Measurements from ENCODE around the gene MED16.
"Not testable (repeated sequence)": the region's sequence is repeated elsewhere in the genome, so short reads cannot be mapped to it uniquely, and the experiment has no call there.

The MED16 gene

GRCh38 chr19:879711-880438 is 13.1 kb downstream of the MED16 start:
- Histone ChIP-seq H3K4me2 (ENCODE audit: low read depth, low read length, poor library complexity, severe bottlenecking) (no peak overlapping the region), H2AFZ (ENCODE audit: low read depth, low read length, severe bottlenecking) (no peak overlapping the region), H3K27me3 (ENCODE audit: low read length) (no peaks in the 10 kb centered on the region), H3K9ac (ENCODE audit: low read length) (no peak overlapping the region), H3K27ac (ENCODE audit: low read depth, low read length) (no peak overlapping the region), H3F3A (ENCODE audit: insufficient read depth) (no peaks in the 10 kb centered on the region), H3K9me2 (replicated peaks; ENCODE audit: insufficient read depth, low read length) (no peaks in the 10 kb centered on the region), H4K20me1 (ENCODE audit: low read depth, low read length) (no peaks in the 10 kb centered on the region), H3K4me3 (ENCODE audit: insufficient read depth, low read length, poor library complexity, severe bottlenecking) (no peak overlapping the region), H3K79me2 (ENCODE audit: insufficient read depth, low read length) (no peaks in the 10 kb centered on the region), H3K36me3 (ENCODE audit: low read length) (no peaks in the 10 kb centered on the region), H3K9me3 (ENCODE audit: insufficient read depth, low read length) (no peaks in the 10 kb centered on the region)
- no peak for TF ChIP-seq EZH2phosphoT487 (conservative IDR thresholded peaks at IDR 0.05; ENCODE audit: low read length)
- TF ChIP-seq CTCF (IDR thresholded peaks at IDR 0.05; ENCODE audit: insufficient read depth, low read length, poor library complexity, severe bottlenecking): no peak

GRCh38 chr19:878751-879561 is 14.0 kb downstream of the MED16 start:
- not testable (repeated sequence) for H3K36me3 ChIP-seq (ENCODE audit: low read length); H3F3A ChIP-seq (ENCODE audit: insufficient read depth)

DNA sequence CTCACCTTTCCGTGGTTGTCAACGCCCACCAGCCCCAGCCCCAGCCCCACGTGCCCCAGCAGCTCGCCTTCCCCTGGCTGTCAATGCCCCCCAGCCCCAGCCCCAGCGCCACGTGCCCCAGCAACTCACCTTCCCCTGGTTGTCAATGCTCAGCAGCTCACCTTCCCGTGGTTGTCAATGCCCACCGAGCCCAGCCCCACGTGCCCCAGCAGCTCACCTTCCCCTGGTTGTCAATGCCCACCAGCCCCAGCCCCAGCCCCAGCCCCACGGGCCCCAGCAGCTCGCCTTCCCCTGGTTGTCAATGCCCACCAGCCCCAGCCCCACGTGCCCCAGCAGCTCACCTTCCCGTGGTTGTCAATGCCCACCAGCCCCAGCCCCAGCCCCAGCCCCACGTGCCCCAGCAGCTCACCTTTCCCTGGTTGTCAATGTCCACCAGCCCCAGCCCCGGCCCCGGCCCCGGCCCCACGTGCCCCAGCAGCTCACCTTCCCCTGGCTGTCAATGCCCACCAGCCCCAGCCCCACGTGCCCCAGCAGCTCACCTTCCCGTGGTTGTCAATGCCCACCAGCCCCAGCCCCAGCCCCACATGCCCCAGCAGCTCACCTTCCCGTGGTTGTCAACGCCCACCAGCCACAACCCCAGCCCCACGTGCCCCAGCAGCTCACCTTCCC is 14.9 kb downstream of the MED16 start:
- H3K36me3 ChIP-seq (ENCODE audit: low read length); H3K79me2 ChIP-seq (ENCODE audit: insufficient read depth, low read length); H3F3A ChIP-seq (ENCODE audit: insufficient read depth); H4K20me1 ChIP-seq (ENCODE audit: low read depth, low read length); H3K4me3 ChIP-seq (ENCODE audit: insufficient read depth, low read length, poor library complexity, severe bottlenecking); H3K27me3 ChIP-seq (ENCODE audit: low read length); H2AFZ ChIP-seq (ENCODE audit: low read depth, low read length, severe bottlenecking); H3K27ac ChIP-seq (ENCODE audit: low read depth, low read length); H3K9ac ChIP-seq (ENCODE audit: low read length); H3K4me2 ChIP-seq (ENCODE audit: low read depth, low read length, poor library complexity, severe bottlenecking); H3K9me3 ChIP-seq (ENCODE audit: insufficient read depth, low read length); H3K9me2 ChIP-seq (replicated peaks; ENCODE audit: insufficient read depth, low read length): not testable (repeated sequence)

More at GRCh38 chr19:878751-879561, 14.0 kb downstream of the MED16 start:
- not testable (repeated sequence) for H3K27ac ChIP-seq (ENCODE audit: low read depth, low read length); H3K9me2 ChIP-seq (replicated peaks; ENCODE audit: insufficient read depth, low read length); H3K79me2 ChIP-seq (ENCODE audit: insufficient read depth, low read length); H3K4me3 ChIP-seq (ENCODE audit: insufficient read depth, low read length, poor library complexity, severe bottlenecking); H3K4me2 ChIP-seq (ENCODE audit: low read depth, low read length, poor library complexity, severe bottlenecking); H3K9me3 ChIP-seq (ENCODE audit: insufficient read depth, low read length); H4K20me1 ChIP-seq (ENCODE audit: low read depth, low read length); H2AFZ ChIP-seq (ENCODE audit: low read depth, low read length, severe bottlenecking); H3K27me3 ChIP-seq (ENCODE audit: low read length); H3K9ac ChIP-seq (ENCODE audit: low read length)

GRCh38 chr19:876780-877314 is 16.1 kb downstream of the MED16 start:
- Histone ChIP-seq H3K4me2 (ENCODE audit: low read depth, low read length, poor library complexity, severe bottlenecking) (no peak overlapping the region), H2AFZ (ENCODE audit: low read depth, low read length, severe bottlenecking) (no peak overlapping the region), H3K9me2 (replicated peaks; ENCODE audit: insufficient read depth, low read length) (no peaks in the 10 kb centered on the region), H3K4me3 (ENCODE audit: insufficient read depth, low read length, poor library complexity, severe bottlenecking) (no peak overlapping the region), H3K36me3 (ENCODE audit: low read length) (no peaks in the 10 kb centered on the region), H3K9ac (ENCODE audit: low read length) (no peak overlapping the region), H3K27me3 (ENCODE audit: low read length) (no peaks in the 10 kb centered on the region), H3K79me2 (ENCODE audit: insufficient read depth, low read length) (no peaks in the 10 kb centered on the region), H3K9me3 (ENCODE audit: insufficient read depth, low read length) (no peaks in the 10 kb centered on the region), H3F3A (ENCODE audit: insufficient read depth) (no peaks in the 10 kb centered on the region), H4K20me1 (ENCODE audit: low read depth, low read length) (no peaks in the 10 kb centered on the region), H3K27ac (ENCODE audit: low read depth, low read length) (no peak overlapping the region)
- TF ChIP-seq CTCF (IDR thresholded peaks at IDR 0.05; ENCODE audit: insufficient read depth, low read length, poor library complexity, severe bottlenecking) (no peak), EZH2phosphoT487 (conservative IDR thresholded peaks at IDR 0.05; ENCODE audit: low read length) (no peak)
